Tibial nerve (tissue), 4 donors: Measurements from ENCODE around the gene MSH3.

Source experiments
- CTCF ChIP-seq, 5 experiments: fragments of 200-600 bp in 3 of 5; fragments of 450-650 bp in 2 of 5; sonication (generic) in 3 of 5; IDR thresholded peaks; one replicate each; pipeline ENCODE4 v1.5.1; 2016 to 2019; ENCODE audit warnings: antibody characterized with exemption in 5 of 5, mild to moderate bottlenecking in 3 of 5, moderate library complexity in 2 of 5
- EP300 ChIP-seq, 2 donors: sonication (generic); formaldehyde crosslinking; IDR thresholded peaks; one replicate each; pipeline ENCODE4 v1.6.1; 2017; ENCODE audit warnings: antibody characterized with exemption in 2 of 2, mild to moderate bottlenecking in 1 of 2
- POLR2A ChIP-seq, 2 donors: fragments of 450-650 bp; IDR thresholded peaks; one replicate each; pipeline ENCODE4 v1.6.1; 2017; ENCODE audit warnings: antibody characterized with exemption in 2 of 2, mild to moderate bottlenecking in 2 of 2, moderate library complexity in 2 of 2

- peak in 1 of 2 donors; percentile 56 for TF ChIP-seq POLR2A (IDR thresholded peaks at IDR 0.05)
- TF ChIP-seq CTCF (IDR thresholded peaks at IDR 0.05) = peak in 3 of 5 experiments; percentile 16 to 36 (median 24)
- TF ChIP-seq EP300 (IDR thresholded peaks at IDR 0.05) = peak in 1 of 2 donors; percentile 72
Observed at GRCh38 chr5:80654391-80655230, at the start of gene MSH3, which contains the start of gene DHFR.
